ENCODE results near the gene BCAR3.
"Not testable (repeated sequence)": the region's sequence is repeated elsewhere in the genome, so short reads cannot be mapped to it uniquely, and the experiment has no call there.

The BCAR3 gene

GRCh38 chr1:93705892-93706500 is 24.4 kb upstream of the BCAR3 start:
- DNase-seq (ENCODE audit: low read depth in 2 of 2): no peak

DNA sequence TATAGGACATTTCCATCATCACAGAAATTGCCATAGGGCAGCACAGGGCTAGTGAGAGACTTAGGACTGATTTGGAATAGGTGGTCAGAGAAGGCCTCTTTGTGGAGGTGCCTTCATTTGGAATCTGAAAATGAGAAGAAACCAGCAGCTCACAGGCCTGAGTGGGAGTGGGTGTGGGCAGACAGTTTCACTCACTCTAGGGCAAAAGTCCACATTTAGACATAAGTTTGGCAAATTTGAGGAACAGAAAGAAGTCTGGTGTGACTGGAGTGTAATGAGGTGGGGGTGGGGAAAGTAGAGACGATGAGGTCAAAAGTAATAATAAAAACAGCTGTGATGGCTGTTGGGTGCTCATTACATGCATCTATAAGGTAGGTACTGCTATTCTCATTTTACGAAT is 22.4 kb upstream of the BCAR3 start:
- DNase-seq (ENCODE audit: low read depth in 2 of 2): no peak

GRCh38 chr1:93703643-93704042 is 22.0 kb upstream of the BCAR3 start:
- DNase-seq (ENCODE audit: low read depth in 2 of 2): no peak

DNA sequence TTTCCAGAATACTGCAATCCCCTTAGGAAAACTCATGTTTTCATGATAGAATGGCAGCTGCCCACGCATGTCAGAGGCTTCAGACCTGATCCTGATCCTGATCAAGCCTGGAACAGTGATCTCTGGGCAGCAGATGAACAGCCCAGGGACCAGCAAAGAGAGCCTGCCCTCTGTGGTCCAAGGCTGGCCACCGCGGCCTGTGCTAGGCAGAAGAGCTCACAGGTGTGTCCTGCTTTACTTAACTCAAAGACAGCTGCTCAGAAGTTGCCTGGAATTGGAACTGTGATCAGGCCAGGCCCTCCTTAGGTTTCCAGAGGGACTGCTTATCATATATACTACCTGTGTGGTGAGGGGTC is 21.2 kb upstream of the BCAR3 start:
- no peak for DNase-seq (ENCODE audit: low read depth in 2 of 2)

GRCh38 chr1:93702111-93702827 is 20.6 kb upstream of the BCAR3 start:
- no peak for DNase-seq (ENCODE audit: low read depth in 2 of 2)

- DNase-seq (ENCODE audit: low read depth in 2 of 2): no peak
Observed at GRCh38 chr1:93701629-93702028, 20.0 kb upstream of the BCAR3 start.

DNA sequence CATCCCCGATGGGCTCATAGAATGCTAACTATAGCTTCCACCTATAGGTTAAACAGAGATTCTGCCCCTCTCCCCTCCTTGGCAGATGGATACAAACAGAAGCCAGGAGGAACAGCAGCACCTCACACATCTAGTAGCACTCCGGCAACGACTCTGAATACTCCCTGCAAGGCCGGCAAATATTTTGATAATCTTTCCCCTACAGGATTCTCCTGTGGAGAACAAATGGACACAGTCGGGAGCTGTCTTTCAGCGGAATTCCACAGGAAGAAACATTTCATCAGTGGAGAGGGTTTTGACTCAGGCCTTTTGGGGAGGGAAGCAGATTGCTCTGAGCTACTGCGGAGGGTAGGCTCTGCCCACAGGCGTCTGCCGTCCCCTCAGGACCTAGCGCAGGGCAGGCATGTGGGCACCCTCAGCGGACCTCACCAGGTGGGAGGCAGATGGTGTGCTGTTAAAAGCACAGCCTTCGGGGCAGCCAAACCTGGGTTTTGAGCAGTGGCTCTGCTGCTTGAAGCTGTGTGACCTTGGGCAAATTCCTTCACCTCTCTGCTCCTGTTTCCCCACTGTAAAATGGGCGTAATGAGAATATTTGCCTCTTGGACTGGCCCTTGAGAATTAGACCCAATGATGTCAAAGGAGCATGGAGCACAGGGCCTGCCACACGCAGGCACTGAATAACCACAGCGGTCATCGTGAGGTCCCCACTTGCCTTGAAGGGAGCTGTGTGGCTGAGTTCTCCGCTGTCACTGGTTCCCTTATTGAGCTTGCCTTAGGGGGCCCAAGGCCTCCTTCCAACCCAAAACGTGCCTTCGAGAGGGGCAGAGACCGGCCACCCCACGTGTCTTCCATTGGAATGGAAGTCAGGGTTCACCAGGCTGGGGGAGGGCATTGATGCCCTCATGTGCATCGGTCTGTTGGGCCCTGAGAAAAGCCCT is 19.2 kb upstream of the BCAR3 start:
- DNase-seq (ENCODE audit: low read depth in 2 of 2): no peak

GRCh38 chr1:93699503-93700168 is 18.0 kb upstream of the BCAR3 start:
- no peak for DNase-seq (ENCODE audit: low read depth in 2 of 2)

DNA sequence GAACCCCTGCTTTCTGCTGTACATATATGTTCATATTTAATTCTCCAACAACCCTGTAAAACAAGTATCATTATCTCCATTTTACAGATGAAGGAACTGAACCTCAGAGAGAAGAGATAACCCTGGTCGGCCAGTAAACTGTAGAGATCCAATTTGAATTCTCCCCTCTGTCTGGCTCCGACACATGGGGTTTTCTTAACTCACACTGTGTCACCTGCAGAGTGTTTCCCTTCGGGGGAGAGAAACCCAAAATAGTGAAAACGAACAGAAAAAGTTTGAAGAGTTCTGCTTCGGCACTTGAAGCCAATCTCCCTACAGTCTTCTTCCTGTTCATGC is 17.4 kb upstream of the BCAR3 start:
- DNase-seq (ENCODE audit: low read depth in 2 of 2): no peak

- DNase-seq (ENCODE audit: low read depth in 2 of 2): no peak
Observed at GRCh38 chr1:93698329-93699048, 16.9 kb upstream of the BCAR3 start.

GRCh38 chr1:93697566-93697965 is 15.9 kb upstream of the BCAR3 start:
- DNase-seq (ENCODE audit: low read depth in 2 of 2): not testable (repeated sequence)

DNA sequence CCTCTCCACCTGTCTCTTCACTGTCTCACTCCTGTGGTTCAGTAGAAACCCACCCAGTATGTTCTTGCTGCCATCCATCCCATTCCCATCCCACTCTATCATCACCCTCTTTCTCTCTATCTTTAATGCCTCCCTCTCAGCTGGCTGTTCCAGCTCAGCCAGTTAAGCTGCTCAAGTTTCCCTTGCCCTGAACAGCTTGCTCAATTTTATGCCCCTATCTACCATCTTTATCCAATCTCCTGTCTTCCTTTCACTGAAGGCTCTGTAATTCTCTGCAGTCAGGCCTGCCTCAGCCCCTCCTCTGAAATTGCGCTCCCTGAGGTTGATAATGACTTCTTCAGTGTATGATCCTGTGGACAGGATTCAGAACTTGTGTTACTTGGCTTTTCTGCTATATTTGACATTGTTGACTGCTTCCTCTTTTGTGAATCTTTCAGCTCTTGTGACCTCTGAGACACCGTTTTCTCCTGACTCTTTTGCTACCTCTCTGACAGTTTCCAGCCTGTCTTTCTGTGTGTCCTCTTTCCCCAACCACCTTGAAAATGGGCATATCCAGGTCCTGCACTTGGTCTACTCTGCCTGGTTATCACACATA is 13.9 kb upstream of the BCAR3 start:
- no peak for DNase-seq (ENCODE audit: low read depth in 2 of 2)

- no peak for DNase-seq (ENCODE audit: low read depth in 2 of 2)
Observed at GRCh38 chr1:93694819-93695218, 13.2 kb upstream of the BCAR3 start.

GRCh38 chr1:93694039-93694438 is 12.4 kb upstream of the BCAR3 start:
- DNase-seq (ENCODE audit: low read depth in 2 of 2): no peak

GRCh38 chr1:93692983-93693591 is 11.4 kb upstream of the BCAR3 start:
- peak in 1 of 2 donors; percentile 37 for DNase-seq (ENCODE audit: low read depth in 2 of 2)

GRCh38 chr1:93692451-93692861 is 10.8 kb upstream of the BCAR3 start:
- no peak for DNase-seq (ENCODE audit: low read depth in 2 of 2)

GRCh38 chr1:93692026-93692425 is 10.4 kb upstream of the BCAR3 start:
- no peak for DNase-seq (ENCODE audit: low read depth in 2 of 2)

DNA sequence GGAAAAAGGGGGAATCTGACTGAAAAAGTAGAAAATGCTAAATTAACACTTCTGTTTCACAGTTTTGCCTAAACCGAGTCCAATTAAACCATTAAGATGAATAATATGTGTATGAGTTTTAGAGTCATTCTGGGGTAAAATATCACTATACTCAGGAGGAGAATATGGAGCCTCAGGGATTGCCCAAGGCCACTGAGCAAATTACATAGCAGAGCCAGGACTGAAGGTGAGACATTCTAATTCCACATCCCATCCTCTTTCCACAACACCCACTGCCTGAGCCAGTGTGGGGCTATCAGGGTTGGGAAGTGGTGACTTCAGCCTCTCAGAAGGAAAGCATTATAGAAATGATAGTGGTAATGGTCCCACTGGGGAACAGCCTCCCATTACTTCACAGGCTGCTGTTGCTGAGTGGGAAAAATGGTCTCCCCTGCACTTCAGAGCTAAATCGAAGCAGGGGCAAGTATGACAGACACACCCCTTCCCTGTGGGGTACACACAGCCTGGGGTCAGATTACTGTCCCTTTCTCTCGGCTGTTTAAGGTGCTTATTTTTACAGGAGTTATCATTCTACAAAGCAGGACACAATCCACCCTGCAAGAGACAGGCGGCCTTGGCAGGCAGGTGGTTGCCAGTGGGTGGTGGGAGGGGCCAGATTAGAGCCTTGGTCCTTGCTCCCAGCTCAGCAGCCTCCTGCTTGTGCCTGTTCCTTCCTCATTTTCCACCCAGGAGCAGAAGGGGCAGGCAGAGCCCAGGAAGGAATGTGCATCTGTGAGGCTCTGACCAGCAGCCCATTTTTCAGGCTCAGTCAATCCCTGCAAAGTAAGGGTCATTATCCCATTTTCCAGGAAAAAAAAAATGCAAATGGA is 9.5 kb upstream of the BCAR3 start:
- no peak for DNase-seq (ENCODE audit: low read depth in 2 of 2)

GRCh38 chr1:93690341-93690740 is 8.7 kb upstream of the BCAR3 start:
- DNase-seq (ENCODE audit: low read depth in 2 of 2): no peak

Measured in stimulated activated CD8-positive, alpha-beta memory T cell treated with anti-CD3 and anti-CD28 coated beads, Interleukin-2, amount 100 ng/mL, for 48 hours (primary cell).